ENCODE measurements around the gene BLOC1S5. TPM values are rescaled to one million over a fixed set of nuclear protein-coding genes. Genes with fewer than 3 reads are reported as not detected.

BLOC1S5 gene
- total RNA-seq, 1 experiment from 2014 or later, result 11.8 TPM

DNA sequence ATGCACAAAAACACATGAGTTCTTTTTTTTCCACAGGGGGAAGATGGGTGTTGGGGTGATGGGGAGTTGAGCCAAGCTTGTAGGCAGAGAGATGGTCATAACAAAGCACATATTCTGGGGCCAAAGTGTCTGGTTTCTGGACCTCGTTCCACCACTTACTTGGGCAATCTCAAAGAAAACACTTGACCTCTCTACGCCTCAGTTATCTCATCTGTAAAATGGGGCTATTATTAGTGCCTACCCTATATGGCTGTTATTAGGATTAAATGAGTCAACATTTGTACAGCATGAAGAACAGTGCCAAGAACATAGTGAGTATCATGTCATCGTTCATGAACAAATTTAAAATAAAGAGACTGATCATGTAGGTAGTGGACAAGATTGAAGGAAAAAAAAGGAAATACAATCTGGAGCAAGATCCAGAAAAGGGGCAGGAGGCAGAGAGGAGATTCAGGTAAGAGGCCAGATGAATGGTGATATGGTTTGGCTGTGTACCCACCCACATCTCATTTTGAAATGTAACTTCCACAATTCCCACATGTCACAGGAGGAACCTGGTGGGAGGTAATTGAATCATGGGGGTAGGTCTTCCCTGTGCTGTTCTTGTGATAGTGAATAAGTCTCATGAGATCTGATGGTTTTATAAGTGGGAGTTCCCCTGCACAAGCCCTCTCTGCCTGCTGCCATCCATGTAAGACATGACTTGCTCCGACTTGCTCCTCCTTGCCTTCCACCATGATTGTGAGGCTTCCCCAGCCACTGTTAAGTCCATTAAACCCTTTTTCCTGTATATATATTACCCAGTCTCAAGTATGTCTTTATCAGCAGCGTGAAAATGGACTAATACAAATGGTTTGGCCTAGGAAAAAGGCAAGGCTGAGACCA lies 23.9 kb upstream of the BLOC1S5 start:
- Histone ChIP-seq H3K27ac (ENCODE audit: low read length) (no peak overlapping the region), H3K36me3 (ENCODE audit: control insufficient read depth, insufficient read depth, low read length) (peaks cover 21% of the 10 kb centered on the region; the same call in 1 of the 2 replicates), H3K27me3 (ENCODE audit: control insufficient read depth, insufficient read depth, low read length) (no peaks in the 10 kb centered on the region), H3K4me1 (ENCODE audit: control insufficient read depth, insufficient read depth, low read length) (peaks cover 39% of the 10 kb centered on the region), H3K4me3 (ENCODE audit: low read depth in 2 of 2, low read length in 2 of 2) (no peak overlapping the region), H3K9me3 (ENCODE audit: control insufficient read depth, insufficient read depth, low read depth, low read length) (no peaks in the 10 kb centered on the region)
- in situ Hi-C loops (cut with HindIII; ENCODE audit: low pct_unique_long_range_greater_than_20kb, low sequenced_read_pairs), result no loop called here
- TF ChIP-seq POLR2AphosphoS5 (IDR thresholded peaks at IDR 0.05; ENCODE audit: low read depth, low read length) (no peak), REST (IDR thresholded peaks at IDR 0.05; ENCODE audit: insufficient read depth in 1 of 2, low read depth in 2 of 2, low read length in 1 of 2) (no peak), TCF7L2 (IDR thresholded peaks at IDR 0.05; ENCODE audit: low read depth, low read length) (no peak), SIN3A (IDR thresholded peaks at IDR 0.05; ENCODE audit: borderline replicate concordance, insufficient read depth, low read depth, low read length) (no peak)
- TF ChIP-seq, protein P1, sequence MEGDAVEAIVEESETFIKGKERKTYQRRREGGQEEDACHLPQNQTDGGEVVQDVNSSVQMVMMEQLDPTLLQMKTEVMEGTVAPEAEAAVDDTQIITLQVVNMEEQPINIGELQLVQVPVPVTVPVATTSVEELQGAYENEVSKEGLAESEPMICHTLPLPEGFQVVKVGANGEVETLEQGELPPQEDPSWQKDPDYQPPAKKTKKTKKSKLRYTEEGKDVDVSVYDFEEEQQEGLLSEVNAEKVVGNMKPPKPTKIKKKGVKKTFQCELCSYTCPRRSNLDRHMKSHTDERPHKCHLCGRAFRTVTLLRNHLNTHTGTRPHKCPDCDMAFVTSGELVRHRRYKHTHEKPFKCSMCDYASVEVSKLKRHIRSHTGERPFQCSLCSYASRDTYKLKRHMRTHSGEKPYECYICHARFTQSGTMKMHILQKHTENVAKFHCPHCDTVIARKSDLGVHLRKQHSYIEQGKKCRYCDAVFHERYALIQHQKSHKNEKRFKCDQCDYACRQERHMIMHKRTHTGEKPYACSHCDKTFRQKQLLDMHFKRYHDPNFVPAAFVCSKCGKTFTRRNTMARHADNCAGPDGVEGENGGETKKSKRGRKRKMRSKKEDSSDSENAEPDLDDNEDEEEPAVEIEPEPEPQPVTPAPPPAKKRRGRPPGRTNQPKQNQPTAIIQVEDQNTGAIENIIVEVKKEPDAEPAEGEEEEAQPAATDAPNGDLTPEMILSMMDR (IDR thresholded peaks at IDR 0.05), result no peak
- ATAC-seq, result no peak
- ChIA-PET CTCF (no interaction called here), POLR2A (no interaction called here)
- no peak for DNase-seq (ENCODE audit: low read depth, low spot score)
- intact Hi-C loops (cut with micrococcal nuclease; ENCODE audit: unreplicated experiment), result no loop called here
- no TSS peak for BruUV-seq (replicated peaks)

- Histone ChIP-seq H3K4me1 (ENCODE audit: control insufficient read depth, insufficient read depth, low read length) (peaks cover 52% of the 10 kb centered on the region), H3K4me3 (ENCODE audit: low read depth in 2 of 2, low read length in 2 of 2) (no peak overlapping the region), H3K9me3 (ENCODE audit: control insufficient read depth, insufficient read depth, low read depth, low read length) (no peaks in the 10 kb centered on the region), H3K36me3 (ENCODE audit: control insufficient read depth, insufficient read depth, low read length) (peaks cover 21% of the 10 kb centered on the region; the same call in 1 of the 2 replicates), H3K27ac (ENCODE audit: low read length) (peak overlapping the region; percentile 86), H3K27me3 (ENCODE audit: control insufficient read depth, insufficient read depth, low read length) (no peaks in the 10 kb centered on the region)
- CTCF ChIA-PET, result no interaction called here
- no TSS peak for BruUV-seq (replicated peaks)
- TF ChIP-seq REST (IDR thresholded peaks at IDR 0.05; ENCODE audit: insufficient read depth in 1 of 2, low read depth in 2 of 2, low read length in 1 of 2) (no peak), POLR2AphosphoS5 (IDR thresholded peaks at IDR 0.05; ENCODE audit: low read depth, low read length) (no peak), TCF7L2 (IDR thresholded peaks at IDR 0.05; ENCODE audit: low read depth, low read length) (no peak), SIN3A (IDR thresholded peaks at IDR 0.05; ENCODE audit: borderline replicate concordance, insufficient read depth, low read depth, low read length) (no peak)
- TF ChIP-seq, protein P1 (IDR thresholded peaks at IDR 0.05), result no peak
- POLR2A ChIA-PET, result no interaction called here
- intact Hi-C loops (cut with micrococcal nuclease; ENCODE audit: unreplicated experiment), result no loop called here
- DNase-seq (ENCODE audit: low read depth, low spot score), result no peak
- no peak for ATAC-seq
- in situ Hi-C loops (cut with HindIII; ENCODE audit: low pct_unique_long_range_greater_than_20kb, low sequenced_read_pairs), result no loop called here
Observed at GRCh38 chr6:8086755-8087306, 22.6 kb upstream of the BLOC1S5 start.
